Measurements from ENCODE around the gene SOCS3.

The SOCS3 gene

GRCh38 chr17:78361225-78361701 lies 1.4 kb upstream of the SOCS3 start:
- Histone ChIP-seq H3F3A (ENCODE audit: insufficient read depth, low read length) (peaks cover 20% of the 10 kb centered on the region), H2AFZ (ENCODE audit: low read length) (no peak overlapping the region), H3K27ac (ENCODE audit: low read length) (no peak overlapping the region), H3K4me2 (ENCODE audit: low read depth, low read length) (no peak overlapping the region), H4K20me1 (ENCODE audit: insufficient read depth, low read length) (no peaks in the 10 kb centered on the region), H3K79me2 (ENCODE audit: low read length) (no peaks in the 10 kb centered on the region), H3K9me2 (replicated peaks; ENCODE audit: insufficient read depth, low read length) (no peaks in the 10 kb centered on the region), H3K4me3 (ENCODE audit: low read length) (no peak overlapping the region), H3K9me3 (replicated peaks; ENCODE audit: insufficient read depth, low read length) (no peaks in the 10 kb centered on the region), H3K9ac (ENCODE audit: low read length) (no peak overlapping the region), H3K36me3 (replicated peaks; ENCODE audit: insufficient read depth, low read length) (no peaks in the 10 kb centered on the region), H3K4me1 (ENCODE audit: low read length) (peaks cover 7% of the 10 kb centered on the region), H3K27me3 (replicated peaks; ENCODE audit: insufficient read depth, low read length) (peaks cover 76% of the 10 kb centered on the region)
- TF ChIP-seq EZH2phosphoT487 (IDR thresholded peaks at IDR 0.05; ENCODE audit: low read length), result no peak
- no peak for TF ChIP-seq CTCF (IDR thresholded peaks at IDR 0.05; ENCODE audit: low read length)
- DNase-seq, result no peak

GRCh38 chr17:78360371-78361224 lies 721 bp upstream of the SOCS3 start:
- H2AFZ ChIP-seq (ENCODE audit: low read length), result peak overlapping the region; percentile 87
- no peaks in the 10 kb centered on the region for H3K9me2 ChIP-seq (replicated peaks; ENCODE audit: insufficient read depth, low read length)
- H3K36me3 ChIP-seq (replicated peaks; ENCODE audit: insufficient read depth, low read length), result no peaks in the 10 kb centered on the region
- peak; percentile 85 for DNase-seq
- no peaks in the 10 kb centered on the region for H3K79me2 ChIP-seq (ENCODE audit: low read length)
- H4K20me1 ChIP-seq (ENCODE audit: insufficient read depth, low read length), result no peaks in the 10 kb centered on the region
- no peaks in the 10 kb centered on the region for H3K9me3 ChIP-seq (replicated peaks; ENCODE audit: insufficient read depth, low read length)
- peak overlapping the region; percentile 99 for H3K4me2 ChIP-seq (ENCODE audit: low read depth, low read length)
- peak overlapping the region; percentile 59 for H3K4me3 ChIP-seq (ENCODE audit: low read length)
- no peak for TF ChIP-seq EZH2phosphoT487 (IDR thresholded peaks at IDR 0.05; ENCODE audit: low read length)
- no peak for TF ChIP-seq EZH2 (optimal IDR thresholded peaks at IDR 0.05; ENCODE audit: low read depth, low read length)
- TF ChIP-seq CTCF (IDR thresholded peaks at IDR 0.05; ENCODE audit: low read length), result peak; percentile 93
- H3K9ac ChIP-seq (ENCODE audit: low read length), result peak overlapping the region; percentile 44; the same call in 1 of the 2 replicates
- H3K4me1 ChIP-seq (ENCODE audit: low read length), result peaks cover 13% of the 10 kb centered on the region
- H3K27ac ChIP-seq (ENCODE audit: low read length), result peak overlapping the region; percentile 13; the same call in 1 of the 2 replicates
- H3F3A ChIP-seq (ENCODE audit: insufficient read depth, low read length), result peaks cover 27% of the 10 kb centered on the region
- H3K27me3 ChIP-seq (replicated peaks; ENCODE audit: insufficient read depth, low read length), result peaks cover 69% of the 10 kb centered on the region

- H3K79me2 ChIP-seq (ENCODE audit: low read length), result no peaks in the 10 kb centered on the region
- DNase-seq, result no peak
- no peak overlapping the region for H2AFZ ChIP-seq (ENCODE audit: low read length)
- no peaks in the 10 kb centered on the region for H4K20me1 ChIP-seq (ENCODE audit: insufficient read depth, low read length)
- no peaks in the 10 kb centered on the region for H3K36me3 ChIP-seq (replicated peaks; ENCODE audit: insufficient read depth, low read length)
- H3K9me3 ChIP-seq (replicated peaks; ENCODE audit: insufficient read depth, low read length), result no peaks in the 10 kb centered on the region
- H3K9me2 ChIP-seq (replicated peaks; ENCODE audit: insufficient read depth, low read length), result no peaks in the 10 kb centered on the region
- peak overlapping the region; percentile 56; the same call in 1 of the 2 replicates for H3K4me3 ChIP-seq (ENCODE audit: low read length)
- H3F3A ChIP-seq (ENCODE audit: insufficient read depth, low read length), result peaks cover 34% of the 10 kb centered on the region
- no peak overlapping the region for H3K27ac ChIP-seq (ENCODE audit: low read length)
- peak overlapping the region; percentile 21; the same call in 1 of the 2 replicates for H3K9ac ChIP-seq (ENCODE audit: low read length)
- peak overlapping the region; percentile 90 for H3K4me2 ChIP-seq (ENCODE audit: low read depth, low read length)
- no peak for TF ChIP-seq CTCF (IDR thresholded peaks at IDR 0.05; ENCODE audit: low read length)
- no peak for TF ChIP-seq EZH2 (optimal IDR thresholded peaks at IDR 0.05; ENCODE audit: low read depth, low read length)
- no peak for TF ChIP-seq EZH2phosphoT487 (IDR thresholded peaks at IDR 0.05; ENCODE audit: low read length)
- H3K27me3 ChIP-seq (replicated peaks; ENCODE audit: insufficient read depth, low read length), result peaks cover 58% of the 10 kb centered on the region
- peaks cover 24% of the 10 kb centered on the region for H3K4me1 ChIP-seq (ENCODE audit: low read length)
Observed at GRCh38 chr17:78359321-78359996, 418 bp downstream of the SOCS3 start.
